KG1 (cell line): ENCODE results near the gene TMEM150A.
A peak's percentile ranks its signal among the peaks of the same experiment; 100 is the strongest.
"Not testable (repeated sequence)": the region's sequence is repeated elsewhere in the genome, so short reads cannot be mapped to it uniquely, and the experiment has no call there.

Experiments used
- DNase-seq: peaks from one replicate; lab custom pipeline; 2025; lab: John Stamatoyannopoulos, UW

TMEM150A gene, protein sequence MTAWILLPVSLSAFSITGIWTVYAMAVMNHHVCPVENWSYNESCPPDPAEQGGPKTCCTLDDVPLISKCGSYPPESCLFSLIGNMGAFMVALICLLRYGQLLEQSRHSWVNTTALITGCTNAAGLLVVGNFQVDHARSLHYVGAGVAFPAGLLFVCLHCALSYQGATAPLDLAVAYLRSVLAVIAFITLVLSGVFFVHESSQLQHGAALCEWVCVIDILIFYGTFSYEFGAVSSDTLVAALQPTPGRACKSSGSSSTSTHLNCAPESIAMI

DNA sequence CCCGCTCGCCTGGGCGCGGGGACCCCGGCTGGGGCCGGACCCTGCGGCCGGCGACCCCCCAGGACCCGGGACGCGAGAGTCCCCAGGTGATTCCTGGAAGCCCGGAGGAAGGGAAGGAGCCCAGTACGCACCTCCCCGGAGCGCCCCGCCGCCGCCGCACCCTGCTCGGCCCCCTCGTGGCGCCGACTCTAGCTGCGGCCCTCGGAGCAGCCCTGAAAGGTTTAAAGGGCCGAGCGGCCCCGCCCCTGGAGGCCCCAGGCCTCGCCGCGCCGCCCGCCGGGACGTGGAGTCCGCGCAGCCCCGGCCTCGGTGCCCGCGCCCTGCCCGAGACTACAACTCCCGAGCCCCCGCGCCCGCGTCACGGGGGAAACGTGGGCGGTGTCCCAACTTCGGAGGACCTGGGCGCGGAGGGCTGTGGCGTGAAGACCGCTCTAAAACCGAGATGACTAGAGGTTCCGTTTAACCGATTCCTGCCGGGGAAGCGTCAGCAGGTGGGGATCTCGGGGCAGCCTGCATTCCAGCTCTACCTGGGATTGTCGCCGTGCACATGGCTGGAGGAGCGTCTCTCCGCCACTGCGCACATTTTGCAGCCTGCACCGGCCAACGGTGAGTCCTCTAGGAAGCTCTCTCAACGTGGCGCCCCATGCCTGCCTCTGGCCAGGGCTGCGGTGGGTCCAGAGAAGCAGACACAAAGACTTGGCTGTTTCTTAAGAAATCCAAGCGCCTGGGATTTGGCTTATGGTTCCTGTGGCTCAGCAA is at the start of gene TMEM150A:
Gene TMEM150A (minus strand): TSS at position 223 of the 759 bp plus-strand sequence. CDS start 750 bp downstream, outside the sequence.
- peak; percentile 88 for DNase-seq

DNA sequence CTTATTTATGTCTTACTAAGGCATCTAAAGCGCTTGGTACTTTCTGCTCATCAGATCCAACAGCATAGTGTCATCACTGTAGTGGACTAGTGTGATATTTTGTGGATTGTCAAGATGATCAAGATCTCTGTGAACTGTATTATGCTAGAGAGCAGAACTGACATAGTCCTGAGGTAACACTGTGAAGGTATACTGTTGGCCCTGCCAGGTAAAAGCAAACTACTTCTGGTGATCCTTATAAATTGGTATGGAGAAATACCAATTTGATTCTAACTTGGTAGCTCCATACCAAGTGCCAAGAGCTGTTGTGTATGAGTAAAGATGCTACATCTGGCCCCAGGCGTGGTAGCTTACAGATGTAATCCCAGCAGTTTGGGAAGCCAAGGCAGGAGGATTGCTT is 49.6 kb upstream of the TMEM150A start:
- DNase-seq: no peak

DNA sequence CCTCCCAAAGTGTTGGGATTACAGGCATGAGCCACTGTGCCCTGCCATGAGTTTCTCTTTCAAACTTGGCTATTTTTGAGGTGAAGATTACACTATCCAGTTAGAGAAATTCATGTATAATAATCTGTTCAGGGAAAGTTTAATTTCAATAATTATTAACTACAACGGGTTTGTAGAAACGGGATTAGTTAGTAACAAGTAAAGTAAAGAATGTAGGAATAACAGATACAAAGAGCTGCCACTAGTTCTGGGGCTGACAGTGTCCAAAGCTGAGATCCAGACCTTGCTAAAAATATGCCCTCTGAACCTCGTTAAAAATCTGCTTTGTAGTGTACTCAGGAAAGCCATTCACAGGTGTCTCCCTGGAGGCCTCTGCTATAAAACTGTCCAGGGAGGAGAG is 48.6 kb upstream of the TMEM150A start:
- no peak for DNase-seq

- DNase-seq: no peak
Observed at GRCh38 chr2:85650456-85650855, 48.0 kb upstream of the TMEM150A start.

GRCh38 chr2:85649201-85650190 is 47.0 kb upstream of the TMEM150A start:
- no peak for DNase-seq

DNA sequence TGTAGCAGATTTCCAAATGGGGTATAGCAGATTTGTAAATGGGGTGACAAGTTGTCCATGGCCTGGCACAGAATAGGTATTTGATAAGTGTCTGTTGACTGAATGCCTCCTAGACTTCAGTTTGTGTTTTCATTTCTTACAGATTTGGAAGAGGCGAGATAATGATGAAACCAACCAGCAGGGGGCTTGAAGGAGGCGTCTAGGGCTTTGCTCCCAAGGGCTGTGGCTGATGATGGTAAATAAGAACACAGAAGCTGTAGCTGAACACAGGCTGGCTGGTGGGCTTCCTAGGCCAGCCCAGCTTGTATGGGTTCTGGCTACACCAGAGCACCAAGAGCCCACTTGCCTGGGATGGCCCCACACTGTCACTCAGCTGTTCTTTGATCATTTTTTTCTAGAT is 46.1 kb upstream of the TMEM150A start:
- DNase-seq: no peak

DNA sequence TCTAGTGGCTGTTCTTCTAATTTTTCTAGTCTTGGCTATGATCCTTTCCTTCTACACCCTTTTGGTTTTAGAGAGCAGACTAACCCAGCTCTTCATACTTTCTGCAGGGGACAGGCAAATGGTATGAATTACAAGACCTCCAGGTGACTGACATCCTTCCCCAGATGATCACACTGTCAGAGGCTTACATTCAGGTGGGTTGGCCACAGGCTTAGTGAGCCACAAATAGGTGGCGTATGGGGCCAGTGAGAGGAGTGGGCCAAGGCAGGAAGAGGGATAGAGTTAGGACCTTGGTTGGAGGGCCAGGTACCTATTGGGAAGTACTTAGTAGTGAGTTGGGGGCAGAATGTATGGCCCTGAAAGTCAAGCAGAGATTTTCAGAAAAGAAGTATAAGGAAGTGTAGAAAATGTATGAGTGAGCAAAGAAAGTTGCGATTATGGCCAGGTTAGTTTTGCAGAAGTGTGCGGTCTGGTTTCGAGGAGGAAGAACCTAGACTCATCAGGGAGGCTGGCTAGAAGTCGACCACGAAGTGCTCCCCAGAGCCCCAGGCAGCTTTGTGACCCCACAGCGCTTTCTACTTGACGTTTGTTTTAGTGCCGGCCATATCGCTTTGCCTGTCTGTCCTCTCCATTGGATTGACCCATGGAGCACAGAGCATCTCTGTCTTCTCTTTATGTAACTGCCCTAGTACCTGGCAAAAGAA is 45.5 kb upstream of the TMEM150A start:
- DNase-seq: no peak

DNA sequence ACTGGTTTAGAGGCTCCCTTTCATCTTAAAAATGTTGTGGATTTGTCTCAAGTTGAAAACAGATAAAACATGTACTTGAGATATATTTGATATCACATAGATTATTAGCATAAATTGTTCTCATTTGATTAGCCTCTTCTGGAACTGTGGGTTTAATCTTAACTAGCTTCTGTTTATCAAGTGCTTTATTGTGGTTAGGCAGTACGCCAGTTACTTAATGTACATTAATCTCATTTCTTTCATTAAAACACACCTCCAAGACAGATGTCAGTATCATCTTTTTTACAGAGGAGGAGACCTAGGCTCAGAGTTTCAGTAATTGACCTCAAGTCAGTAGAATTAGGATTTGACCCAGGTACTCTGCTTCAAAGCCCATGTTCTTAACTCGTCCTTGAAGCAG is 43.7 kb upstream of the TMEM150A start:
- DNase-seq: no peak

GRCh38 chr2:85644909-85645308 is 42.4 kb upstream of the TMEM150A start:
- DNase-seq: no peak

DNA sequence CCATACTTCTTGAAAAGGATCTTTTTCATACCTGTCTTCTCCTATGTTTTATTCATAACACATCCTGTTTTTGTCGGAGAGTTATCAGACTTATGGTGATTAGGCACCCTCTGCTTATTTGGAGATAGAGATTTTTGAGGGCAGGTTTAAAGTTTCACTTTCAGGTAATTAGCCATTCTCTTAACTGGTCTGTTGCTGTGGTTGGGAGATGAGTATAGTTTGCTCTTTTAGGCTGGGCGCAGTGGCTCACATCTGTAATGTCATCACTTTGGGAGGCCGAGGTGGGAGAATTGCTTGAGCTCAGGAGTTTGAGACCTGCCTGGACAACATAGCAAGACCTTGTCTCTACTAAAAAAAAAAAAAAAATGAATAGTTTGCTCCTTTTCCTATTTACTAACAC is 40.2 kb upstream of the TMEM150A start:
- DNase-seq: no peak

DNA sequence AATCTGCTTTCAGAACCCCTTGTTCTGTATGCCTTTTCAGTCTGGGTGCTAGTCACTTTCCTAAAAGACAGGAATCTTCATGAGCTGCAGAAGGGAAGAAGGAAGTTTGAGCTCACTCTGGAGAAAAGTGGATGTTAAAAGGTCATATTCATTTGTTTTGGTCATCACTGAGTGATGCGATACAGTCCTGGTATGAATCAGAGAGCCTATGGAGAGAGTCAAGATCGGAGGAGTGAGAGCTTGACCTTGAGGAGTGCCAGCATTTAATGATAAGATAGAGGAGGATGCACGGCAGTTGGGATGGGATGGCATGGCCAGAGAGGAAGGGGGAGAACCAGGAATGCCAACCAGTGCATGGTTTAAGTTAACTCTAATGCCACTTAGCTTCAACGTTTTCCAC is 33.1 kb upstream of the TMEM150A start:
- DNase-seq: no peak

DNA sequence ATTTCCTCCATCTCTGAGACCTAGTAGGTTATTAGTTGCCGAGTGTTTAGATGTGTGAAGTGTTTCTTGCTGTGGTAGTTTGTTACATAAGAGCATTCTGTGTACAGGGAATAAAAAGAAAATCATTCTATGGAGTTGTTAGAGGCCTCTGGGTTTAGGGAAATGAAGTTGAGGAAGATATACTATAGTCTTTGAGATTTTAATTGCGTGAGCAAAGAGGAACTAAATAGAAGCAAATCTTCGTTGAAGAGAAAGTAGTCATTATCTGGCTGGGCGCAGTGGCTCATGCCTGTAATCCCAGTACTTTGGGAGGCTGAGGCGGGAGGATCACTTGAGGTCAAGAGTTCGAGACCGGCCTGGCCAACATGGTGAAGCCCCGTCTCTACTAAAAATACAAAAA is 32.5 kb upstream of the TMEM150A start:
- DNase-seq: no peak

DNA sequence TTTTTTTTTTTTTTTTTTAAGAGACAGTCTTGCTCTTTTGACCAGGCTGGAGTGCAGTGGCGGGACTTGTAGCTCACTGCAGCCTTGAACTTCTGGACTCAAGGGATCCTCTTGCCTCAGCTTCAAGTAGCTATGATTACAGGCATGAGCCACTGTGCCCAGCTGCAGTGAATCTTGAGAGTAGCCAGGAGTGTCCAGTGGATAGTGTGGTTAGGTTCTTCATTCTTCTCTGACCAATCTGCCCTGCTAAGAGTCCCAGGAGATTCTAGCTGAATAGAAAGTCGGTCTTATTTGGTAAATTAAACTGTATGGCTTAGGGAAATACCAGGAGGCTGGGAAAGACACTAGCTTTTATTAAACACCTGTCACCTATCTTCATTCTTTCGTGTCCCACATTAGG is 28.8 kb upstream of the TMEM150A start:
- no peak for DNase-seq

GRCh38 chr2:85628658-85629057 is 26.2 kb upstream of the TMEM150A start:
- DNase-seq: no peak

- no peak for DNase-seq
Observed at GRCh38 chr2:85623991-85624390, 21.5 kb upstream of the TMEM150A start.

DNA sequence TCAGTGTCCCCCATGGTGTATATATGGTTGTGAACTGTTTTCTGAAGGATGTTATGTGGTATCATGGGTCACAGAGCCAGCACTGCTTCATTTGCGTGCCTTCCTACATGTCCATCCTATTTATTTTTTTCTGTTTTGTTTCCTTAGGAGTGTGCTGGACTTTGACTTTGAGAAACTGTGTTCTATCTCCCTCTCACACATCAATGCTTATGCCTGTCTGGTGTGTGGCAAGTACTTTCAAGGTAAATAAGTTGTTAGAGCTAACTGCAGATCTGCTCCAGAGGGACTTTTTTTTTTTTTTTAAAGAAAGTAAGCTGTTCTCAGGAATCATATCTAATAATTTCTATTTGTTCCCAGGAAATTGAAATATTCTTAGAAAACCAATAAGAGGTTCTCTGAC is 18.8 kb upstream of the TMEM150A start:
- no peak for DNase-seq

- no peak for DNase-seq
Observed at GRCh38 chr2:85619617-85620016, 17.1 kb upstream of the TMEM150A start.

GRCh38 chr2:85617723-85618122 is 15.2 kb upstream of the TMEM150A start:
- not testable (repeated sequence) for DNase-seq

DNA sequence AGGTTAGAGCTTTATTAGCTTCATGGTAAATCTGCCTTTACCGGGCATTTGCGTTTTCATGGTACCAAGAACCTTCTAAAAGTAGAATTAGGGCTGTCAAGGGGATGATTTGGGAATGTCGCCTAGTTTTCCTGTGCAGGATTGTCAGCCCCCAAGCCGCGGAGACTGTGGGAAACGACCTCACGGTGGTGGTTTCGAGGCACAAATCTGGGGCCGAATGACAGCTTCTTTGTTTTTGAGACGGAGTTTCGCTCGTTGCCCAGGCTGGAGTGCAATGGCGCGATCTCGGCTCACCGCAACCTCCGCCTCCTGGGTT is 12.9 kb upstream of the TMEM150A start:
- no peak for DNase-seq

DNA sequence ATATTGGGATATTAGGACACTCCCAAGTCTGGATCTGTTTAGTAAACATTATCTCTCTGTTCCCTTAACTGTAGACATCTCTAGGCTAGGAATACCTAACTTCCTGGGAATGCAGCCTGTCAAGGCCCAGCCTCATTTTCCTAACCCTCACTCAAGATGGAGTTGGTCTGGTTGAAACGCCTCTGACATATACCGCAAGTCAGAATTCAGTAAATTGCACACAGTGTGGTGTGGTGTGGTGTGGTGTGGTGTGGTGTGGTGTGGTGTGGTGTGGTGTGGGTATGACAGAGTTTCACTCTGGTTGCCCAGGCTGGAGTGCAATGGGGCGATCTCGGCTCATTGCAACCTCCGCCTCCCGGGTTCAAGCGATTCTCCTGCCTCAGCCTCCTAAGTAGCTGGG is 12.3 kb upstream of the TMEM150A start:
- DNase-seq: not testable (repeated sequence)

GRCh38 chr2:85613717-85614515 is 11.4 kb upstream of the TMEM150A start:
- no peak for DNase-seq
